MCF 10A (cell line): ENCODE results near the gene MED19. TPM values are rescaled to one million over a fixed set of nuclear protein-coding genes. Genes with fewer than 3 reads are reported as not detected.

Experiments
- BruUV-seq: library from RNA; stranded (reverse); fragments of 400-500 nt; replicated peaks from 2 replicates; lab custom pipeline; 2021; lab: Mats Ljungman, UMichigan
- CTCF ChIA-PET: fragments of 300-600 bp; sonication (Branson Sonifier 250); formaldehyde crosslinking; extraction: SDS; loops from one replicate; lab custom pipeline; 2021; ENCODE audit warnings: antibody characterized with exemption, inconsistent platforms; lab: Yijun Ruan, JAX
- POLR2A ChIA-PET: fragments of 300-600, 350-650 bp; sonication (Branson Sonifier 250); formaldehyde crosslinking; extraction: SDS; loops from one replicate; lab custom pipeline; 2020; ENCODE audit warnings: antibody characterized with exemption, inconsistent platforms; lab: Yijun Ruan, JAX
- DNase-seq: peaks from one replicate; pipeline ENCODE4 v3.0.0-alpha.2; 2018; ENCODE audit not compliant: unreplicated experiment
- H3K27ac Mint-ChIP-seq: one replicate; pipeline ENCODE4 v1.8.0; 2022; ENCODE audit warnings: mild to moderate bottlenecking, low read depth, mixed read lengths; ENCODE audit not compliant: unreplicated experiment
- H3K27me3 Mint-ChIP-seq: one replicate; pipeline ENCODE4 v1.8.0; 2022; ENCODE audit warnings: mixed read lengths; ENCODE audit not compliant: insufficient read depth, unreplicated experiment
- H3K36me3 Mint-ChIP-seq: one replicate; pipeline ENCODE4 v1.8.0; 2022; ENCODE audit warnings: mild to moderate bottlenecking, moderate library complexity, mixed read lengths; ENCODE audit not compliant: insufficient read depth, unreplicated experiment
- H3K4me1 Mint-ChIP-seq: one replicate; pipeline ENCODE4 v1.8.0; 2022; ENCODE audit warnings: mixed read lengths; ENCODE audit not compliant: insufficient read depth, unreplicated experiment
- H3K4me3 Mint-ChIP-seq: one replicate; pipeline ENCODE4 v1.8.0; 2022; ENCODE audit warnings: mild to moderate bottlenecking, moderate library complexity, mixed read lengths; ENCODE audit not compliant: unreplicated experiment
- H3K9me3 Mint-ChIP-seq: one replicate; pipeline ENCODE4 v1.8.0; 2022; ENCODE audit warnings: mixed read lengths; ENCODE audit not compliant: unreplicated experiment
- intact Hi-C: fragments of 100-400 bp; cut with micrococcal nuclease; formaldehyde crosslinking; loops from 2 replicates; pipeline ENCODE4 v1.14.1; 2022
- total RNA-seq: library from RNA; stranded (reverse); gene quantifications from 2 replicates; pipeline ENCODE4 v1.2.3, GENCODE V29; 2022
- TF ChIP-seq, protein P1 (sequence below): fragments of 200-600 bp; IDR thresholded peaks from one replicate; pipeline ENCODE4 v1.8.0; 2022; ENCODE audit warnings: antibody characterized with exemption, mild to moderate bottlenecking; ENCODE audit not compliant: unreplicated experiment

MED19 gene
- total RNA-seq, 1 experiment from 2014 or later, result 32.3 TPM

DNA sequence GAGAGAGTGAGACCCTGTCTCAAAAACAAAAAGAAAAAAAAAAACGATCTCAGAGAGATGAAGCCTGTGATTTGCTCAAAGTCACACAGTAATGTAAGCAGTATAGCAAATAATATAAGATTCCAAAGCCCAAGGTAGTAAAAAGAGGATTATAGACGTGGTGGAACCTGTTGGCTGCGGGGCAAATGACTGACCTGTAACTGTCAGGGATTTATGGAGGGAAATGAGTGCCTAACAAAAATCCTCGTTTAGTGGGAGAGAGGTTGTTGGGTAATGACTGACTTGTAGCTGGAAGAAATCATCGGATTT lies 55.2 kb downstream of the MED19 start:
- peak overlapping the region; percentile 97 for H3K27ac Mint-ChIP-seq
- peak overlapping the region; percentile 100 for H3K4me3 Mint-ChIP-seq
- BruUV-seq, result TSS peak; percentile 98
- H3K36me3 Mint-ChIP-seq, result peaks cover 43% of the 10 kb centered on the region
- no peaks in the 10 kb centered on the region for H3K27me3 Mint-ChIP-seq
- no peaks in the 10 kb centered on the region for H3K9me3 Mint-ChIP-seq
- H3K4me1 Mint-ChIP-seq, result peaks cover 12% of the 10 kb centered on the region
- no peak for DNase-seq
- ChIA-PET POLR2A (interaction anchor here (0.7 to 3.2 kb wide), 10 partner anchors 8 to 920 kb away, joined by 3 to 36 read pairs (median 6); partner anchors contain the start of genes MED19, TIMM10, TMX2 and UBE2L6), CTCF (interaction anchor here (0.6 to 1.8 kb wide), 9 partner anchors 9 to 309 kb away, joined by 3 to 6 read pairs (median 4); partner anchors contain the start of gene UBE2L6)
- TF ChIP-seq, protein P1, sequence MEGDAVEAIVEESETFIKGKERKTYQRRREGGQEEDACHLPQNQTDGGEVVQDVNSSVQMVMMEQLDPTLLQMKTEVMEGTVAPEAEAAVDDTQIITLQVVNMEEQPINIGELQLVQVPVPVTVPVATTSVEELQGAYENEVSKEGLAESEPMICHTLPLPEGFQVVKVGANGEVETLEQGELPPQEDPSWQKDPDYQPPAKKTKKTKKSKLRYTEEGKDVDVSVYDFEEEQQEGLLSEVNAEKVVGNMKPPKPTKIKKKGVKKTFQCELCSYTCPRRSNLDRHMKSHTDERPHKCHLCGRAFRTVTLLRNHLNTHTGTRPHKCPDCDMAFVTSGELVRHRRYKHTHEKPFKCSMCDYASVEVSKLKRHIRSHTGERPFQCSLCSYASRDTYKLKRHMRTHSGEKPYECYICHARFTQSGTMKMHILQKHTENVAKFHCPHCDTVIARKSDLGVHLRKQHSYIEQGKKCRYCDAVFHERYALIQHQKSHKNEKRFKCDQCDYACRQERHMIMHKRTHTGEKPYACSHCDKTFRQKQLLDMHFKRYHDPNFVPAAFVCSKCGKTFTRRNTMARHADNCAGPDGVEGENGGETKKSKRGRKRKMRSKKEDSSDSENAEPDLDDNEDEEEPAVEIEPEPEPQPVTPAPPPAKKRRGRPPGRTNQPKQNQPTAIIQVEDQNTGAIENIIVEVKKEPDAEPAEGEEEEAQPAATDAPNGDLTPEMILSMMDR, result no peak
- intact Hi-C loops, result loop anchor here (1.0 kb wide), 1 partner anchor 10 kb away; no protein-coding TSS in a partner anchor

Other genes starting within 250 kb of the MED19 start
- gene SLC43A1, start 196.5 kb downstream of the MED19 start, total RNA-seq, result 1.7 and 3.2 TPM in 2 replicates
- 52.2 and 80.3 TPM in 2 replicates for gene TIMM10, start 181.5 kb downstream of the MED19 start, total RNA-seq
- gene SMTNL1, start 174.6 kb downstream of the MED19 start, total RNA-seq, result not detected in 2 replicates
- gene UBE2L6, start 144.5 kb downstream of the MED19 start, total RNA-seq, result 17.0 and 17.3 TPM in 2 replicates
- gene SERPING1, start 114.5 kb downstream of the MED19 start, total RNA-seq, result 1.1 TPM in 1 of 2 replicates, not detected in the other
- 0.16 TPM in 1 of 2 replicates, not detected in the other for gene YPEL4, start 62.3 kb downstream of the MED19 start, total RNA-seq
- gene CLP1, start 54.5 kb downstream of the MED19 start, total RNA-seq, result 8.6 and 9.2 TPM in 2 replicates
- 73.8 and 74.6 TPM in 2 replicates for gene ZDHHC5, start 44.1 kb downstream of the MED19 start, total RNA-seq
- gene TMX2, start 378 bp upstream of the MED19 start, total RNA-seq, result 145 and 161 TPM in 2 replicates
- 60.3 and 84.5 TPM in 2 replicates for gene SELENOH, start 29.3 kb upstream of the MED19 start, total RNA-seq
- gene BTBD18, start 39.6 kb upstream of the MED19 start, total RNA-seq, result not detected in 2 replicates
- gene CTNND1, start 49.6 kb upstream of the MED19 start, total RNA-seq, result 114 and 118 TPM in 2 replicates